HG03108 (cell line): ENCODE data around the gene WWOX.
A peak's percentile ranks its signal among the peaks of the same experiment; 100 is the strongest.

Experiments
- ATAC-seq: cut with Tn5 transposase; IDR thresholded peaks from one replicate; pipeline ENCODE4 v1.9.1; 2021; ENCODE audit warnings: moderate library complexity; ENCODE audit not compliant: unreplicated experiment

Gene WWOX

DNA sequence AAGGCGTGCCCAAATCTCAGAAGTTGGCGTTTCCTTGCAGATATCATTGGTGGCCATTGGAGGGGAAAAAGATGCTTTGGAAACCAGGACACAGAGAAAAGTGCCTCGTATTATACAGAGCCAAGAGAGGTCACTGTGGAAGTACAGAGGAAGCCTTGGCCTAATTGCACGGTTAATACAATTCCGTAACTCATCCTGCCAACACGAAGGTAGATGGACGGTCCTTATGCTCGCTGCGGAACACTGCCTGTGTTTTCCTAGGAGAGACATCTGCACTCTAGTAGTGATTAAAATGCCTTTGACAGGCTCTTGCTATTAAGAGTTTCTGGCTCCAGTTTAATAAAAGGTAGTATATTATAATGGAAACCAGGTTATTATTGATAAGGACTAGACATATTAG lies 536.4 kb downstream of the WWOX start:
- ATAC-seq: no peak

DNA sequence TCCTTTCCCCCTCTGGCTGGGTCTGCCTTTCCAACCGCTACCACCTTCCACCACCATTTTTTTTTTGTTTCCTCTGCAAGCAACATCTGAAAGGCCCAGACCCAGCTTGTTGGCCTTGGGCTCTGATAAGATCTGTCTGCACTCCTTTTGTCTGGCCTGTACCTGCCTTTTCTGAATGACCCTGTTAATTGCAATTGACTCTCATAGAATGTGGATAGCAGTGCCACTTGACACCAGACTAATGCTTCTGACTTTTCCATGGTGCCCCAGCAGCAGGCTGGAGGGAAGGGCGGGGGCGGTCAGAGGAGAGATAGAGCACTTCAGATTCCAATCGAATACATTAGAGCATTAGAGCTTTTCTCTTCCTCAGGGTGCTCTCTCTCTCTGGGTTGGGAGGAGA lies 538.9 kb downstream of the WWOX start:
- ATAC-seq: no peak

DNA sequence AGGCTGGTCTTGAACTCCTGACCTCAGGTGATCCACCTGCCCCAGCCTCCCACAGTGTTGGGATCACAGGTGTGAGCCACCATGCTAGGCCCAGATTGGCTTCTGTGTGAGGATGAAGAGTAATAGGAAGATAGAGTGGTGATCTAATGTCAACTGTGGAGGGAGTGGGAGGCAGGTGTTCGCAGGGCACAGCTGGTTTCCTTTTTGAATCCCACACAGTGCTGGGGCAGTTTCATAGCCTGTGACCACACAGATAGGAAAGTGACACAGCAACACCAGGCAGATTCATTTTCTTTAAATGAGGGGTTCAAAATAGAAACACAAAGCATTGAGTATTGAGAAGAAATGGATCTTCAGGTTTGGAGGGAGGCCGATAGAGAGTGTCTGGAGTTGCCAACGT lies 540.3 kb downstream of the WWOX start:
- ATAC-seq: peak; percentile 50

- no peak for ATAC-seq
These were observed 541.4 kb downstream of the WWOX start for GRCh38 chr16:78640886-78641285.

- ATAC-seq: no peak
These were observed 542.0 kb downstream of the WWOX start for GRCh38 chr16:78641433-78641832.

- ATAC-seq: no peak
These were observed 543.3 kb downstream of the WWOX start for GRCh38 chr16:78642621-78643285.

DNA sequence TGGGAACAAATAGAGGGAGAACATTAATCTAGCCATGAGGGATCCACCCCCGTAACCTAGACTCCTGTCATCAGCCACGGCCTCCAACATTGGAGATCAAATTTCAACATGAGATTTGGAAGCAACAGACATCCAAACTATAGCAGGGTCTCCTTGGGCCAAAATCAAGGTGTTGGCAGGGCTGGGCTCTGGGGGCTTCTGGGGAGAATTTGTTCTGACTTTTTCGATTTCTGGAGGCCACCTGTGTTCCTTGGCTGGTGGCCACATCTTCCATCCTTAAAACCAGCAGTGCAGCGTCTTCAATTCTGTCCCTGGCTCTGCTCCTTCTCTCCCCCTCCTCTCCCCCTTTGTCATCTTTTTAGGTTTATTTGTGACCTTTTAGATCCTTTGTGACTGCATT lies 546.2 kb downstream of the WWOX start:
- ATAC-seq: no peak

DNA sequence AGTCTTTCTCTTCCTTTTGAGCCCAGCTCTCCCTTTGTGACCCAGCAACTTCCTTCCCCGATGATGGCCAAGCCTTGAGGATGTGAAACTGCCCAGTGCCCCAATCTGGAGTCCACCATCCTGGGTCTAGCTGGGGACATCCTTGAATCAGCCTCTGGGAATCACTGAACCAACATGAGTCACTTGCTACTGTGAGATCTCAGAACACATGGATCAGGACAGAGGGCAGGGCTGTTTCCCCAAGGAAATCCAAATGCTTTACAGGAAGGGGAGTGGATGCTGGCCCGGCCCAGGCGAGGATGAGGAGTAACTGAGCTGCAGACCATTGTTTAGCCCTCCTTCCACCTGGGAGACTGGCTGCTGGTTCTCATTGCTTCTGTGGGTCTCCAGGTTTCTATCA lies 547.6 kb downstream of the WWOX start:
- ATAC-seq: no peak

- ATAC-seq: no peak
These were observed 548.0 kb downstream of the WWOX start for GRCh38 chr16:78647491-78647890.

- no peak for ATAC-seq
These were observed 549.1 kb downstream of the WWOX start for GRCh38 chr16:78648517-78648916.

- no peak for ATAC-seq
These were observed 551.1 kb downstream of the WWOX start for GRCh38 chr16:78650339-78651074.

DNA sequence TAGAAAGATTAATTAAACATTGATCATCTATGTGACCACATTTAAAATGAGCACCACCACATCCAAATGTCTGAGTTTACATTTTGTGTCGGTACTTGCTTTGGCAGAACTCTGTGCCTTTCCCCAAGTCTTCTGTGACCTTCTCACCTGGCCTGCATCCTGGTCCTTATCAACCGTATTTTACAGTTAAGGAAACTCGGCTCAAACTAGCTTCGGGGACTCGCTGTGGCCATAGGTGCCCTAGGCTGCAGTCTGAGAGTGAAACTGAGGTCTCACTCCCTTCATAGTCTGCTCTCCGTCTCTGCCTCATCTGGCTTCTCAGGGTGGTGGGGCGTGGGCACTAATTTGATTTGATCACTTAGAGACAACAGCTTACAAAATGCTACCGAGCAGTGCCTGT lies 555.5 kb downstream of the WWOX start:
- no peak for ATAC-seq

- no peak for ATAC-seq
These were observed 556.1 kb downstream of the WWOX start for GRCh38 chr16:78655331-78656113.

- no peak for ATAC-seq
These were observed 557.4 kb downstream of the WWOX start for GRCh38 chr16:78656887-78657286.

- no peak for ATAC-seq
These were observed 559.8 kb downstream of the WWOX start for GRCh38 chr16:78659216-78659615.

DNA sequence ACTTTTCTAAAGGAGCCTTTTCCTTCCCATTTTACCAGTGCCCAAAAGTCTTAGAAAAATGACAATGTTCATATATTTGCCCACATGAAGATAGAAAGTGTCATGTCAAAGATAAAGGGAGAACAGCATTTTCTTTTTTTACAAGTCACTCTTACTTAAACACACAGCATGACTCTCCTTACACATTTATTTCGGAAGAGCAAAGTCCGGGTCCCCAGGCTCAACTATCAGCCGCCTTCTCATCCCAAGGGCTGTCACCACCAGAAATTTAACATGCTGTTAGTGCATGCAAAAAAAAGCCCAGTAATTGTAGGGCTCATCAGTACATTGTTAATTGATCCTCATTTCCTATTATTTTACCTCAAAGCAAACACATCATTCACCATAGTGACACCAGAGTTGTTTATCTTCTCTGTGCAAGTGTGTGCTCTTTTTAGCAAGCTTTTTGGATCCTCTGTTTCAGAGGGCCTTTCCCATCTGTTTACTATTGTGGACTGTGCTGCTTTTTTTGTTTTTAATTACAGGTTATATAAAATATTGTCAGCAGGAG lies 560.3 kb downstream of the WWOX start:
- no peak for ATAC-seq

DNA sequence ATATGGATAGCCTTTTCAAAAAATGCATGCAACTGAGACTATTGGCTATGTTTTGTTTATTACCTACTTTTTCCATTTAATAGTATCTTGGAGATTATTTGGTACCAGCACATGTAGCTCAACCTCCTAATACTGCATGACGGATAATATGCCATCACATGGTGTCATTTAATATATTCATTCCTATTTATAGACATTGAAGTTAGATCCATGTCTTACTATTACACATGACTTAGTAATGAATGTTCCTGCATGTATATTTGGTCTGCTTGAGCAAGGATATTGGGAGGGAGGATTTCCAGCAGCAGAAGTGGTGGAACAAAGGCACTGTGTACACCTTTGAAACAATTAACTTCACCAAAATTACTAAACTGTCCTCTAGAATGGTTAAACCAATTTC lies 561.3 kb downstream of the WWOX start:
- ATAC-seq: no peak

GRCh38 chr16:78663690-78664089 lies 564.2 kb downstream of the WWOX start:
- no peak for ATAC-seq

DNA sequence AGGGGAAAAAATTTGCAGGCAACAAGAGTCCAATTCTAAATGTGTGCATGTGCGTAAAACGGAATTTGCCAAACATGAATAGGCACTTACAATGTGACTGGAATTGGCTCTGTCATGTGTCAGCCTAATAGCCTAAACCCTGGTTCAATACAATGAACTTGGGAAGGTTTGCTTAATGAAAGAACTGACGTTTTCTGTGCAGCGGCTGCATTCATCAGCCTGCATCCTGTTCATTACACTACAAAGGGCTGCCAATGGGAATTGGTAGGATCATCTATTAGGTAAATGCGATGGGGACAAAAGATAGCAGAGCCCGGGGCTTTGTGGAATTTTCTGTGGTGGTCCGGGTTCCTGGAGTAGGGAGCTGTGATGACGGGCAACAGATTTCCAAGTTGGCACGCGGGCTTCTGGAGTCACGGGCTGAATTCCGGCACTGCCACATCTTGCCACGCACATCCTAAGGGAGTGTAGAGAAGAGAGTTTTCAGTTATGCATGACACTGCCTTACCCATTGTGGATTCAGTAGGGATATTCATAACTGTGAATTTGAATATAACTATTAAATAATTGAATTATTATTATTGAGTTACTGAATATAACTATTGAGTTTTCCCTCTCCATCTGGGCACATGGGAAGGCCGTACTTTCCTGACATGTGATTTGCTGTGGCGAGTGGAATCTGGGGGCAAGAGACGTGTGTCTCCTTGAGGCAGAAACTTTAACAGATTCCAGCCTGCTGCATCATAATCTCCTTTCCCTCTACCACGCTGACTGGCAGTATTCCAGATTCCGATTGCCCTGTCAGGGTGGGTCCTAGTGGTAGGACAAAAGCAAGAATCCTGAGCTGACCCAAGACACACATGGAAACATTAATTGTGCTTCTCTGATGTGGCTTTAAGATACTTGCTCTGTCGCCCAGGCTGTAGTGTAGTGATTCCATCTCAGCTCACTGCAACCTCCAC lies 565.6 kb downstream of the WWOX start:
- ATAC-seq: no peak

DNA sequence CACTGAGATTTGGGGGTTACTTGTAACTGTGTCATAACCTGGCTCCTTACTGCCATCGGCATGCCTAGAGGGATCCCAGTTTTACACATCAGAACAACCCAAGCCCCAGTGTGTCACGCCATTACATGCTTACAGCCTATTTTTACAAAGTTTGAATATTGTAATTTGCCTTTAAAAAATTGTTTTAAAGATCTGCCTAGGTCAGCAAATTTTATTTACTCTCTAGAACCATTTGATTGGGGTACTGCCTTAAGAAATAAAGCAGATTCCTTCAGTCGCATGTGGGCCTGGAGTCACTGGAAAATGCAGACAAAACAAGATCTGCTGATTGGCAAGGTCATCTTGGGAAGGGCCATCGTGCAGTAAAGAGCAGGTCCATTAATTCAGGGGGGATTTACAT lies 566.9 kb downstream of the WWOX start:
- ATAC-seq: no peak

DNA sequence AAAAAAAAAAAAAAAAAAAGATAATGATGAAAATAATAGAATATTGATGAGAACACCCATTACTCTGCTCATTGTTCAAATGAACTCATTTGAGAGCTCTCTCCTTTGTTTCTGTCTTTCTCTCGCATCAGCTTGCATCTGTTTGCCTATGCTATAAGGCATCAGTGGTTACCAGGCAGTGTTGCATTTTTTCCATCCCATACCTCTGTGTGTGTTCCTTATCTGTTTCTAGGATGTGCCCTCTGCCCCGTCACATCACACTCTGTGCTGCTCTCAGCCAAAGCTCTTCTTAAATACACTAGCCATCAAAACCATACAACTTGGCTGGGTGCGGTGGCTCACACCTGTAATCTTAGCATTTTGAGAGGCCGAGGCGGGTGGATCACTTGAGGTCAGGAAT lies 568.2 kb downstream of the WWOX start:
- ATAC-seq: no peak
